Measurements from ENCODE around the gene SAFB2.

The SAFB2 gene

GRCh38 chr19:5665781-5666513, 43.4 kb upstream of the SAFB2 start:
- TF ChIP-seq, protein P1, sequence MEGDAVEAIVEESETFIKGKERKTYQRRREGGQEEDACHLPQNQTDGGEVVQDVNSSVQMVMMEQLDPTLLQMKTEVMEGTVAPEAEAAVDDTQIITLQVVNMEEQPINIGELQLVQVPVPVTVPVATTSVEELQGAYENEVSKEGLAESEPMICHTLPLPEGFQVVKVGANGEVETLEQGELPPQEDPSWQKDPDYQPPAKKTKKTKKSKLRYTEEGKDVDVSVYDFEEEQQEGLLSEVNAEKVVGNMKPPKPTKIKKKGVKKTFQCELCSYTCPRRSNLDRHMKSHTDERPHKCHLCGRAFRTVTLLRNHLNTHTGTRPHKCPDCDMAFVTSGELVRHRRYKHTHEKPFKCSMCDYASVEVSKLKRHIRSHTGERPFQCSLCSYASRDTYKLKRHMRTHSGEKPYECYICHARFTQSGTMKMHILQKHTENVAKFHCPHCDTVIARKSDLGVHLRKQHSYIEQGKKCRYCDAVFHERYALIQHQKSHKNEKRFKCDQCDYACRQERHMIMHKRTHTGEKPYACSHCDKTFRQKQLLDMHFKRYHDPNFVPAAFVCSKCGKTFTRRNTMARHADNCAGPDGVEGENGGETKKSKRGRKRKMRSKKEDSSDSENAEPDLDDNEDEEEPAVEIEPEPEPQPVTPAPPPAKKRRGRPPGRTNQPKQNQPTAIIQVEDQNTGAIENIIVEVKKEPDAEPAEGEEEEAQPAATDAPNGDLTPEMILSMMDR (IDR thresholded peaks at IDR 0.05), result no peak
- no peak for DNase-seq
- Mint-ChIP-seq H3K27me3 (ENCODE audit: low read depth, poor library complexity) (no peaks in the 10 kb centered on the region), H3K36me3 (ENCODE audit: low read depth) (peaks cover 73% of the 10 kb centered on the region), H3K4me1 (peaks cover 8% of the 10 kb centered on the region), H3K27ac (peak overlapping the region; percentile 97), H3K4me3 (no peak overlapping the region), H3K9me3 (no peaks in the 10 kb centered on the region)

DNA sequence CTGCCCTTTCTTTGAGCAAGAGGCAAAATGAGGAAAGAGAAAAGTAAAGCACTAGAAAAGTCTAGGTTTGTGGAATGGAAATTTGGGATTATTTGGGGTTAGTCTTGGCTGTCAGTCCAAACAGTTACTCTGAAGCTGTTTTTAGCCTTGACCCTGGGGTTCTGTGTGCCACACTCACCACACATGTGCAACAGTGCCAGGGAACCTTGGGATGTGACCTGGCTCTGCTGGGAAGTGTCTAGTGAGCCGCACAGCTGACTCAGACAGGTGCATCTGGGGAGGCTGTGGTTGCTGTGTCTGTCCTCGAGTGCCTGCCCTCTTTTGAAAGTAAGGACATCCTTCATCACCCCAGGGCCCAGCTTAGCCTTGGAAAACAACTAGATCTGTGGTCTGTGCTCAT, 41.9 kb upstream of the SAFB2 start:
- H3K27ac Mint-ChIP-seq, result no peak overlapping the region
- no peak for DNase-seq
- H3K9me3 Mint-ChIP-seq, result no peaks in the 10 kb centered on the region
- peaks cover 72% of the 10 kb centered on the region for H3K36me3 Mint-ChIP-seq (ENCODE audit: low read depth)
- no peak overlapping the region for H3K4me3 Mint-ChIP-seq
- TF ChIP-seq, protein P1 (IDR thresholded peaks at IDR 0.05), result no peak
- H3K4me1 Mint-ChIP-seq, result peaks cover 8% of the 10 kb centered on the region
- H3K27me3 Mint-ChIP-seq (ENCODE audit: low read depth, poor library complexity), result no peaks in the 10 kb centered on the region

DNA sequence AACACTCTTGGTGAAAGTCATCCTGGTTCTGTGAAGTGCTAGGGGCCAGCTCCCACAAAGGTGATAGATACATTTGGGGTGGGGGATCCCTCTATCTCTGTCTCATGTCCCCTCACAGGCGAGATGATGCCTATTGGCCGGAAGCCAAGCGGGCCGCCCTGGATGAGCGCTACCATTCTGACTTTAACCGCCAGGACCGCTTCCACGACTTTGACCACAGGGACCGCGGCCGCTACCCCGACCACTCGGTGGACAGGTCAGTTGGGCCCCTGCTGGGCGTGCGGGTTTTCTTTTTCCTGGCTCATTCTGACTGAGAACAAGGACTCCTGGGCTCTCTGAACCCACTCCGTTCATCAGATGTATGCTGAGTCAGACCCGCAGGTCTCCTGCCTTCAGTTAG, 41.3 kb upstream of the SAFB2 start:
- TF ChIP-seq, protein P1 (IDR thresholded peaks at IDR 0.05), result no peak
- Mint-ChIP-seq H3K4me1 (peaks cover 8% of the 10 kb centered on the region), H3K36me3 (ENCODE audit: low read depth) (peaks cover 67% of the 10 kb centered on the region), H3K27me3 (ENCODE audit: low read depth, poor library complexity) (no peaks in the 10 kb centered on the region), H3K4me3 (no peak overlapping the region), H3K9me3 (no peaks in the 10 kb centered on the region), H3K27ac (no peak overlapping the region)
- no peak for DNase-seq

DNA sequence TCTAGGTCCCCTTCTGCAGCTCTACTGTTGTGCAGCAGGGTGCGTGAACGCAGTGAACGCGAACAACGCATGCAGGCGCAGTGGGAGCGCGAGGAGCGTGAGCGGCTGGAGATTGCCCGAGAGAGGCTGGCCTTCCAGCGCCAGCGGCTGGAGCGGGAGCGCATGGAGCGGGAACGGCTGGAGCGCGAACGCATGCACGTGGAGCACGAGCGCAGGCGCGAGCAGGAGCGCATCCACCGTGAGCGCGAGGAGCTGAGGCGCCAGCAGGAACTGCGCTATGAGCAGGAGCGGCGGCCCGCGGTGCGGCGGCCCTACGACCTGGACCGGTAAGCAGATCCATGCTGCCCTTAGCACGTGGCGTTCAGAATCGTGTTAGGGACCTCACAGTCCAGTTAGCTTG, 38.9 kb upstream of the SAFB2 start:
- Mint-ChIP-seq H3K4me3 (no peak overlapping the region), H3K4me1 (no peaks in the 10 kb centered on the region), H3K27ac (no peak overlapping the region), H3K36me3 (ENCODE audit: low read depth) (peaks cover 60% of the 10 kb centered on the region), H3K27me3 (ENCODE audit: low read depth, poor library complexity) (no peaks in the 10 kb centered on the region), H3K9me3 (no peaks in the 10 kb centered on the region)
- TF ChIP-seq, protein P1 (IDR thresholded peaks at IDR 0.05), result no peak
- no peak for DNase-seq

GRCh38 chr19:5655412-5655811, 32.8 kb upstream of the SAFB2 start:
- Mint-ChIP-seq H3K4me3 (no peak overlapping the region), H3K9me3 (no peaks in the 10 kb centered on the region), H3K4me1 (no peaks in the 10 kb centered on the region), H3K36me3 (ENCODE audit: low read depth) (peaks cover 70% of the 10 kb centered on the region), H3K27ac (no peak overlapping the region), H3K27me3 (ENCODE audit: low read depth, poor library complexity) (no peaks in the 10 kb centered on the region)
- DNase-seq, result no peak
- TF ChIP-seq, protein P1 (IDR thresholded peaks at IDR 0.05), result no peak

GRCh38 chr19:5654931-5655330, 32.4 kb upstream of the SAFB2 start:
- Mint-ChIP-seq H3K4me3 (no peak overlapping the region), H3K4me1 (no peaks in the 10 kb centered on the region), H3K9me3 (no peaks in the 10 kb centered on the region), H3K27me3 (ENCODE audit: low read depth, poor library complexity) (no peaks in the 10 kb centered on the region), H3K36me3 (ENCODE audit: low read depth) (peaks cover 73% of the 10 kb centered on the region), H3K27ac (peak overlapping the region; percentile 69)
- no peak for DNase-seq
- TF ChIP-seq, protein P1 (IDR thresholded peaks at IDR 0.05), result no peak

Data from nephron progenitor cell (in vitro differentiated cells).